Gastrocnemius medialis (tissue), 4 donors: ENCODE results near the gene OBI1. TPM values are rescaled to one million over a fixed set of nuclear protein-coding genes. Genes with fewer than 3 reads are reported as not detected.

Experiments used
- ATAC-seq, 2 donors: fragments of 150-250 bp; one replicate each; pipeline ENCODE4 v1.9.1; 2016
- DNase-seq, 2 donors: peaks; one replicate each; pipeline ENCODE4 v3.0.0-alpha.2; 2019
- H3K27ac ChIP-seq, 4 donors: fragments of 200-600 bp; sonication (generic); 1 replicate in 1 of 4; 2 replicates in 3 of 4; pipeline ENCODE4 v1.5.1; 2016 to 2018; ENCODE audit warnings: mild to moderate bottlenecking in 2 of 4, moderate library complexity in 1 of 4
- H3K27me3 ChIP-seq, 3 donors: fragments of 200-600 bp; sonication (generic) in 2 of 3; 1 replicate in 1 of 3; 2 replicates in 2 of 3; pipeline versions ENCODE4 v1.5.1 to v1.6.0; 2016 to 2019; ENCODE audit warnings: mild to moderate bottlenecking in 1 of 3, moderate library complexity in 1 of 3
- H3K36me3 ChIP-seq, 2 donors: fragments of 200-600 bp; sonication (generic) in 1 of 2; one replicate each; pipeline ENCODE4 v1.5.1; 2017 to 2018
- H3K4me1 ChIP-seq, 2 donors: fragments of 200-600 bp; sonication (generic) in 1 of 2; one replicate each; pipeline ENCODE4 v1.5.1; 2016 to 2017; ENCODE audit warnings: mild to moderate bottlenecking in 2 of 2
- H3K4me3 ChIP-seq, 4 donors: fragments of 200-600 bp; sonication (generic) in 3 of 4; 1 replicate in 1 of 4; 2 replicates in 3 of 4; pipeline ENCODE4 v1.5.1; 2016 to 2019; ENCODE audit warnings: mild to moderate bottlenecking in 2 of 4
- H3K9me3 ChIP-seq, 3 donors: fragments of 200-600 bp; sonication (generic) in 2 of 3; 1 replicate in 1 of 3; 2 replicates in 2 of 3; pipeline ENCODE4 v1.5.1; 2016 to 2019
- CTCF ChIP-seq, 5 experiments: fragments of 450-650 bp in 3 of 5; fragments of 200-600 bp in 2 of 5; sonication (generic) in 2 of 5; IDR thresholded peaks in 4 of 5; conservative IDR thresholded peaks in 1 of 5; 1 replicate in 4 of 5; 2 replicates in 1 of 5; pipeline ENCODE4 v1.5.1; 2016 to 2019; ENCODE audit warnings: antibody characterized with exemption in 5 of 5, mild to moderate bottlenecking in 3 of 5, moderate library complexity in 3 of 5
- POLR2A ChIP-seq, 2 donors: fragments of 450-650 bp; IDR thresholded peaks; one replicate each; pipeline ENCODE4 v1.6.1; 2017; ENCODE audit warnings: antibody characterized with exemption in 2 of 2, mild to moderate bottlenecking in 2 of 2, moderate library complexity in 2 of 2
- in situ Hi-C, 4 donors: fragments of 200-750 bp; cut with MboI; loops; one replicate each; pipeline versions ENCODE4 v1.15.0 to v1.8.0; 2017; ENCODE audit warnings: low sequenced_read_pairs in 4 of 4
- intact Hi-C: fragments of 100-400 bp; cut with DNase I; formaldehyde crosslinking; loops from one replicate; pipeline ENCODE4 v1.15.1; 2023; ENCODE audit warnings: low total_unique reads
- total RNA-seq, 4 donors: library from RNA; depleted of rRNA; stranded (reverse); fragments of >200 nt; gene quantifications; one replicate each; pipeline versions ENCODE4 v1.1.0 to v1.2.3, GENCODE V29; 2016

The OBI1 gene
- total RNA-seq, 4 donors from 2014 or later, result 4.8 to 6.7 (median 5.8) TPM

DNA sequence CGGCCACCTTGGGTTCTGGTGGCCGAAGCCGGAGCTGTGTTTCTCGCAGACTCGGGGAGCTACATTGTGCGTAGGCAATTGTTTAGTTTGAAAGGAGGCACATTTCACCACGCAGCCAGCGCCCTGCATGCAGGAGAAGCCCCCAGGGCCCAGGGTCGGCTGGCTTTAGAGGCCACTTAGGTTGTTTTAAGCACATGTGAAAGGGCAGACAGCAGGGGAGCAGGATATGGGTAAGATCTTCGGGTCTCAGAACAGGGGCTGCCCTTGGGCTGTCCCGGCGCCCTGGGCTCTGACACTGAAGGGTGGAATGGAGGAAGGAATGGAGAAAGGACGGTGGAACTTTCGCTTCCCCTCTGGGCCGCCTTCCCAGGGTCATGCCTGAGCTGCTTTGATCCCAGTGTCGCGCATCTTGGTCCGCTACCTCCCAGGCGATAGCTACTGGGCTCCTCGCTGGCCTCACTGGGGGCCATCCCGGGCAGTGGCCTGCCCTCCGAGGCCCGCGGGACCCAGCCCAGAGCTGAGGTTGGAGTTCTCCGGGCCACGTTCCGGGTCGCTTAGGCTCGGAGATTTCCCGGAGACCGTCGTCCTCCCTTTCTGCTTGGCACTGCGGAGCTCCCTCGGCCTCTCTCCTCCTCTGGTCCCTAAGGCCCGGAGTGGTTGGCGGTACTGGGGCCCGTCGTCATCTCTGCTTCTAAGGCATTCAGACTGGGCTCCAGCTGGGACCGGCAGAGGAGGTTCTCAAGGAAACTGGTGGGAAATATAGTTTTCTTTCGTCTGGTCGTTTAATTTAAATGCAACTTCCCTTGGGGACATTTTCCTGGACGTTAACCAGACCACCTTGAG, 51.3 kb downstream of the OBI1 start:
- peak overlapping the region in 1 of 4 donors; percentile 83 for H3K4me3 ChIP-seq
- TF ChIP-seq POLR2A (IDR thresholded peaks at IDR 0.05) (no peak), CTCF (IDR thresholded peaks at IDR 0.05 in 4 of 5, conservative IDR thresholded peaks at IDR 0.05 in 1 of 5) (no peak)
- peaks cover 4 to 20% of the 10 kb centered on the region in 2 donors for H3K4me1 ChIP-seq
- intact Hi-C loops (loop anchor here (5.0 kb wide), 1 partner anchor 50 kb away; the partner anchor contains the start of gene OBI1), in situ Hi-C loops (no loop called here)
- peaks cover 78 to 84% (median 84%) of the 10 kb centered on the region in 3 donors for H3K27me3 ChIP-seq
- DNase-seq (no peak), ATAC-seq (no peak)
- no peaks in the 10 kb centered on the region for H3K9me3 ChIP-seq
- H3K27ac ChIP-seq, result no peak overlapping the region
- H3K36me3 ChIP-seq, result no peaks in the 10 kb centered on the region

DNA sequence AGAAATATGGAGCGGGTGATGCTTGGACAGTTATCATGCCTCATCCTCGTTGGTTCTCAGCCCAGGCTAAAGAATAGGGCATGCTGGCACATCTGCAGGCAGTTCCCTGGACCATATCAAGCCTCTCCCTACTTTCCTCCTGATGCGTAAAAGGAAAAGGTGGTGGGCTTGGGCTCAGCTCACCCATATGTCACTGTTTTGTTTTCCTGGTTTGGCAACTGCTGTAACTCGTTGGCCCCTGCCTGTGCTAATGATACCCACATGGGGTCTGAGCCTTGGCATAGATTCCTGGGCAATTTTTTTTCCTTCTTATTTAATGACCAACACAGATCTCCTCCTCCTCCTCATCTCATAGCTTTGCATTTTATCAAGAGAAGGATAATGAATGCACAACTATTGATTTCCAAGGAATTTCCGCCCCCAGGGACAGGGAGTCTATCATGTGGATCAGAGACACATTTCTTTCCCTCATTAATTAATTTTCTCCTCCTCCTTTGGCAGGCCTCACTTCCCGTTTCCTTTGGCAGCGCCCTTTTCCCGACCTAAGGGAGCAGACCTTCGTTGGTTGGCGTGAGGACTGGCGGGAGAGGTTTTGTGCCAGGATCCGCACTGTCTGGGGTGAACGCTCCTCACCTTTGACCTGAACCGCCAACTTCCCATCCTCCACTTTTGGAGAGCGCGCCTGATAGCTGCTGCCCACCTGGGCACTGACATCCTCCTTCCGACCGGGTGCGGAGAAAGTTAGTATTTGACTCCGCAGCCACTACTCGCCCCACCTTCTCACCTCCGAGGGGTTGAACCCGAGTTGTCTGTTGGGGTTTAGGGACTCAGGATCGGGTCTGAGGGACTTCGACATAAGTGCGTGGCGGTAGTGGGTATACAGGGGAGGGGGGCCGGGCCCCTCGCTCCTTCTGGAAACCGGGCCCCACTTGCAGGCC, 52.2 kb downstream of the OBI1 start:
- Histone ChIP-seq H3K36me3 (no peaks in the 10 kb centered on the region), H3K27me3 (peaks cover 83 to 88% (median 85%) of the 10 kb centered on the region in 3 donors), H3K27ac (no peak overlapping the region), H3K4me3 (no peak overlapping the region), H3K4me1 (peaks cover 4 to 21% of the 10 kb centered on the region in 2 donors), H3K9me3 (no peaks in the 10 kb centered on the region)
- intact Hi-C loops, result loop anchor here (5.0 kb wide), 1 partner anchor 51 kb away; the partner anchor contains the start of gene OBI1
- in situ Hi-C loops, result no loop called here
- ATAC-seq (no peak), DNase-seq (no peak)
- no peak for TF ChIP-seq CTCF (IDR thresholded peaks at IDR 0.05 in 4 of 5, conservative IDR thresholded peaks at IDR 0.05 in 1 of 5)
- no peak for TF ChIP-seq POLR2A (IDR thresholded peaks at IDR 0.05)

DNA sequence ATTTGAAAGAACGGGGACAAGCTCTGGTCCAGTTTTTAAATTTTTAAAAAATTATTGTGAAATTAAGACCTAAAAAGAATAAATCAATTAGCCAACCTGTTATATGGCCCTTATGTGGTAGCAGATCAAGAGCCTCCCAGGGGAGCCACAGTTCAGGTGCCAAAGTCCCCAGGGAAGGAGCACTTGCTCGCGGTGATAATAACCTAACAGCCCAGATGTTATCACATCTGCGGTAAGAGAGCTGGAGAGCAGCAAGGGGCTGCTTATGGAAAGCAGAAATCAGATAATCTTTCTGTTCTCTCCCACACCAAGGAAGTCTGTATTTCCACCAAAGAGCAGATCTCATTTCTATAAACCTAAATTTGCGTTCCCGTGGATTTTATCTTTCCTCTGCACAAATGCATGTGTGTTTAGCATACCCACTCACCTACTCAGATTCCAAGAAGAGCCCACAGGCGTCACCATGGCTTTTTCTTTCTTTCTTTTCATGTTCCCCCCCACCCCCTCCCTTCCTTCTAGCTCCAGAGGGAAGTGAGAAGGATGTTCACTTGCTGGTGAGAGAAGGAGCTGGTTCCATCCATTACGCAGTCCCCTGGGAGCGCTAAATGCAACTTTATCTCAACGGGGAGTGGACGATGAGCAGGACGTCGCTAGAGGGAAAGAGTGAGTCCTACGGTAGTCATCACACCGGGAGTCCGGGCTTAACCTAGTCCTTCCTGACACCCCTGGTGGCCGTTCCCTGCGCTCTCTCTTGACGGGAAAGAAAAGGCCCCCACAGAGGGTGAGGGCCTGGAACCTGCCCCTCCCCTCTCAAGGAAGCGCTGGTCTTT, 54.0 kb downstream of the OBI1 start:
- no peak overlapping the region for H3K27ac ChIP-seq
- peaks cover 92 to 94% (median 92%) of the 10 kb centered on the region in 3 donors for H3K27me3 ChIP-seq
- no peaks in the 10 kb centered on the region for H3K36me3 ChIP-seq
- ATAC-seq (no peak), DNase-seq (no peak)
- no peaks in the 10 kb centered on the region for H3K9me3 ChIP-seq
- intact Hi-C loops (loop anchor here (5.0 kb wide), 1 partner anchor 52 kb away; the partner anchor contains the start of gene OBI1), in situ Hi-C loops (no loop called here)
- H3K4me1 ChIP-seq, result peaks cover 4 to 21% of the 10 kb centered on the region in 2 donors
- H3K4me3 ChIP-seq, result no peak overlapping the region
- TF ChIP-seq CTCF (IDR thresholded peaks at IDR 0.05 in 4 of 5, conservative IDR thresholded peaks at IDR 0.05 in 1 of 5) (no peak), POLR2A (IDR thresholded peaks at IDR 0.05) (no peak)
